Measurements from ENCODE around the gene COL26A1. TPM values are rescaled to one million over a fixed set of nuclear protein-coding genes. Genes with fewer than 3 reads are reported as not detected.

The COL26A1 gene
- total RNA-seq, 2 experiments from 2014 or later, result not detected

- H3K9me3 Mint-ChIP-seq, result no peaks in the 10 kb centered on the region
- CTCF ChIA-PET, result no interaction called here
- TF ChIP-seq CTCF (IDR thresholded peaks at IDR 0.05), result no peak
These were observed 103.0 kb downstream of the COL26A1 start for GRCh38 chr7:101465576-101466196.

GRCh38 chr7:101466871-101467270 lies 104.2 kb downstream of the COL26A1 start:
- POLR2A ChIA-PET, result no interaction called here
- H3K4me1 ChIP-seq (ENCODE audit: insufficient read depth, low read length), result peaks cover 11% of the 10 kb centered on the region

More at GRCh38 chr7:101465576-101466196, 103.0 kb downstream of the COL26A1 start:
- no peaks in the 10 kb centered on the region for H3K9me3 ChIP-seq (ENCODE audit: control insufficient read depth in 1 of 2, insufficient read depth in 1 of 2, low read length in 2 of 2)
- peaks cover 11% of the 10 kb centered on the region for H3K4me1 ChIP-seq (ENCODE audit: insufficient read depth, low read length)
- H3K36me3 Mint-ChIP-seq (ENCODE audit: low read depth), result no peaks in the 10 kb centered on the region
- no peaks in the 10 kb centered on the region for H3K36me3 ChIP-seq (ENCODE audit: insufficient read depth, low read length)
- no peaks in the 10 kb centered on the region for H3K27me3 ChIP-seq (ENCODE audit: control insufficient read depth in 1 of 2, insufficient read depth in 2 of 2, low read length in 2 of 2)
- H3K27ac Mint-ChIP-seq, result no peak overlapping the region
- H3K4me1 Mint-ChIP-seq (ENCODE audit: low read depth), result no peaks in the 10 kb centered on the region
- H3K4me3 ChIP-seq (ENCODE audit: low read length), result peak overlapping the region; percentile 10
- no peaks in the 10 kb centered on the region for H3K27me3 Mint-ChIP-seq
- POLR2A ChIA-PET, result no interaction called here
- peak in 2 of 14 experiments; percentile 18 to 31 for DNase-seq
- no peak for ATAC-seq (ENCODE audit: poor library complexity)
- no peak overlapping the region for H3K4me3 Mint-ChIP-seq
- intact Hi-C loops (cut with DNase I, micrococcal nuclease), result no loop called here
- peak overlapping the region in 1 of 2 donors; percentile 48 for H3K27ac ChIP-seq (ENCODE audit: low read depth in 1 of 2, low read length in 2 of 2)

GRCh38 chr7:101468546-101469275 lies 106.0 kb downstream of the COL26A1 start:
- H3K27ac ChIP-seq (ENCODE audit: low read depth in 1 of 2, low read length in 2 of 2), result no peak overlapping the region
- H3K36me3 ChIP-seq (ENCODE audit: insufficient read depth, low read length), result no peaks in the 10 kb centered on the region
- H3K4me1 ChIP-seq (ENCODE audit: insufficient read depth, low read length), result peaks cover 11% of the 10 kb centered on the region
- TF ChIP-seq CTCF (IDR thresholded peaks at IDR 0.05), result no peak
- no peaks in the 10 kb centered on the region for H3K27me3 ChIP-seq (ENCODE audit: control insufficient read depth in 1 of 2, insufficient read depth in 2 of 2, low read length in 2 of 2)
- Mint-ChIP-seq H3K4me3 (no peak overlapping the region), H3K27me3 (no peaks in the 10 kb centered on the region), H3K4me1 (ENCODE audit: low read depth) (no peaks in the 10 kb centered on the region), H3K36me3 (ENCODE audit: low read depth) (no peaks in the 10 kb centered on the region), H3K27ac (no peak overlapping the region), H3K9me3 (no peaks in the 10 kb centered on the region)
- ATAC-seq (ENCODE audit: poor library complexity) (no peak), DNase-seq (no peak)
- no peaks in the 10 kb centered on the region for H3K9me3 ChIP-seq (ENCODE audit: control insufficient read depth in 1 of 2, insufficient read depth in 1 of 2, low read length in 2 of 2)
- H3K4me3 ChIP-seq (ENCODE audit: low read length), result no peak overlapping the region
- CTCF ChIA-PET, result no interaction called here
- intact Hi-C loops (cut with DNase I, micrococcal nuclease), result no loop called here
- POLR2A ChIA-PET, result no interaction called here

More at GRCh38 chr7:101466871-101467270, 104.2 kb downstream of the COL26A1 start:
- DNase-seq (no peak), ATAC-seq (ENCODE audit: poor library complexity) (no peak)
- Mint-ChIP-seq H3K4me3 (no peak overlapping the region), H3K36me3 (ENCODE audit: low read depth) (no peaks in the 10 kb centered on the region), H3K9me3 (no peaks in the 10 kb centered on the region), H3K4me1 (ENCODE audit: low read depth) (no peaks in the 10 kb centered on the region), H3K27me3 (no peaks in the 10 kb centered on the region), H3K27ac (no peak overlapping the region)
- Histone ChIP-seq H3K36me3 (ENCODE audit: insufficient read depth, low read length) (no peaks in the 10 kb centered on the region), H3K9me3 (ENCODE audit: control insufficient read depth in 1 of 2, insufficient read depth in 1 of 2, low read length in 2 of 2) (no peaks in the 10 kb centered on the region), H3K4me3 (ENCODE audit: low read length) (no peak overlapping the region), H3K27me3 (ENCODE audit: control insufficient read depth in 1 of 2, insufficient read depth in 2 of 2, low read length in 2 of 2) (no peaks in the 10 kb centered on the region), H3K27ac (ENCODE audit: low read depth in 1 of 2, low read length in 2 of 2) (no peak overlapping the region)
- no peak for TF ChIP-seq CTCF (IDR thresholded peaks at IDR 0.05)
- intact Hi-C loops (cut with DNase I, micrococcal nuclease), result no loop called here
- CTCF ChIA-PET, result no interaction called here
